ENCODE results near the gene MRFAP1L1.
"Not testable (repeated sequence)": the region's sequence is repeated elsewhere in the genome, so short reads cannot be mapped to it uniquely, and the experiment has no call there.

Gene MRFAP1L1

DNA sequence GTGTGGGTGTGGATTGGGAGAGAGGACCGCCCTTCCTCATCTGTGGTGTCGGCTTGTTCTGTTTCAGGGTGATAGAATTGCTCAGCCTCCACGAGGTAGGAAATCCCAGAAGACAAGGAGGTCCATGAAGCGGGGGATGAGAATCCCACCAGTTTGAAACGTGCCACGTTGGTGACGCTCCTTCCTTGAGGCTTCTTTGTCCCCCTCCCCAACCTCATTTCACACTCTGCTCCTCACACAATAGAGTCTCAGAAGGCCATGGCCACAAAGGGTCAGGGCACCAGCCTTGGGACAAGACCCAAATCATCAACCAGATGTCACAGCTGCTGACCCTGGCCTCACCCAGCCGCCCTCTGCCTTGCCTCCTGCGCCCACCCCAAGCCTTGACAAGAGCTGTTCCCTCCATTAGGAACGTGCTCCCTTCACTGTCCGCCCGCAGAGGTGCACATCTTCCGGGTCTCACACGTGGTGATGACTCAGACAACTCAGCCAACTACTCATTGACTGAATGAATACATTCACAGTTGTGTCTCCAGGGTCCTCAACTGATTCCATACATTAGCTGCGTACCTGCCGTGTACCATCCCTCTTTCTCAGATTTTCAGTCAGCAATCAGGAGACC is 24.6 kb upstream of the MRFAP1L1 start:
- DNase-seq (ENCODE audit: low spot score) = peak; percentile 4

DNA sequence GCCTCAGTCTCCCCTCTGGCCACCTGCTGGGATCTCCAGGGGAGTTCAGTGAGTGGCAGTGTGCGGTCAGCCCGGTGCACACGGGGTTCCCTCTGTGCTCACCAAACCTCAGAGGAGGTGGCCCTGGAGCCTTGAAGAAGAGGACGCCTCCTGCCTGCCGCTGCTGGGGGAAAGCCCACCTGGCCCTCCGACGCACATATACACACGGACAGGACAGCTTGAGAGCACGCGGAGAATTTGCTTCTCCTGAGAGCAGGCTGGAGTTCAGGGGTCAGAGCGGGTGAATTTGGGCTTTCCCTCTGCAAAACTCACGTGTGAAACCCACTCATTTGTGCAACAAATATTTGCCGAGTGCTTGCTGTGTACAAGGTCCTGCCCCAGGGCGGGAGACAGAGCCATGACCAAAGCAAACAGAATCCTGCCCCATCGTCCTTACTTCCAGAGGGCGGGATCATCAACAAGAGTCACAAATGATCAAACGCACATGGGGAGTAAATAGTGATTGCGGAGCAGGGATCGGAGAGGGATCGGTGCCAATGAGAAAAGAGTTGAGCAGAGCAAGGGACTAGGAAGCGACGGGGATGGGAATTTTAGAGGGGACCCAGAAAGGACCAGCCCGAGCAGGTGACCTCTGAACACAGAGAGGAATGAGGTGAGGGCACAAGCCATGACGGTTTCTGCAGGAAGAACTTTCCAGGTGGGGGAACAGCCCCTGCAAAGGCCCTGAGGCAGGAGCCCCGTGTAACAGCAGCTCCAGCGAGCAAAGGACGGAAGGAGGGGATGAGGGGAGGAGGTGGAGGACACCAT is 23.9 kb upstream of the MRFAP1L1 start:
- DNase-seq (ENCODE audit: low spot score) = peak; percentile 5

DNA sequence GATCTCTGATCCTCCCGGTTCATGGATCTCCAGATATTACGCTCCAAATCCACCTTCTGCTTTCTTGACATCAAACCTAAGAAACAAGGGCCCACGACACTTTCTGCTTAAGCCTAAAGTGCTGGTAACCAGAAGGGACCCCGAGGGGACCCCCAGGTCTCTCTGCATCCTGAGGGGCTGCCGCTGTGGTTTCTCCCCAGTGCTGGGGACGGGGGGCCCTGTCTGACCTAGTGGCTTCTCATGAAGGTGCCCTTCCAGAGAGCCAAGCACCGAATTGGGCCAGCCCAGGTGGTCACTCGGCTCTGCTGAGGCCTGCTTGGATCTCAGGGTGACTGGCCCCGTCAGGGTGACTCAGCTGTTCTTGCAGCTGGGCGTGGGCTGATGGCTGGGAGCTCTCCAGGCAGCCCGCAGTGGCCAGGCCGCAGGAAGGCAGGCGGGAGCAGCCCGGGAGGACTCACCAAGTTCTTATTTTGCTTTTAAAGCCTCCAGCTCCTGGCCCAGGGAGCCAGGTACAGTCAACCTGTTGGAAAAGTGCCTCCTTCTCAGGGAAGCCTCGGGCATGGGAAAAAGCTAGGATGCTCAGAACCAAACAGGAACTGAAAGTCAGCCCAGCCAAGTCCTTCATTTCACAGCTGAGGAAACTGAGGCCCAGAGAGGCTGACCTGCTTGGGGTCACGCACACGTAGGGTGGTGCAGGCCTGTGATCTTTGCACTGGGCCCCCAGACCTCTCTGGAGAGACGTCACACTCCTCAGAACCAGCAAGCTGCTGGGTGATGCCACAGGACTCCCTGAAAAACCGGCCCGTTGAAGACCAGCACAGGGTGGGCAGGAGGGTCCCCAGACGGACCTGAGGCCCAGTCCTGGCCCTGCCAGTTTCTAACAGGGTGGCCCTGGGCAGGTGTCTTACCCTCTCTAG is 23.0 kb upstream of the MRFAP1L1 start:
- peak; percentile 61 for DNase-seq (ENCODE audit: low spot score)

DNA sequence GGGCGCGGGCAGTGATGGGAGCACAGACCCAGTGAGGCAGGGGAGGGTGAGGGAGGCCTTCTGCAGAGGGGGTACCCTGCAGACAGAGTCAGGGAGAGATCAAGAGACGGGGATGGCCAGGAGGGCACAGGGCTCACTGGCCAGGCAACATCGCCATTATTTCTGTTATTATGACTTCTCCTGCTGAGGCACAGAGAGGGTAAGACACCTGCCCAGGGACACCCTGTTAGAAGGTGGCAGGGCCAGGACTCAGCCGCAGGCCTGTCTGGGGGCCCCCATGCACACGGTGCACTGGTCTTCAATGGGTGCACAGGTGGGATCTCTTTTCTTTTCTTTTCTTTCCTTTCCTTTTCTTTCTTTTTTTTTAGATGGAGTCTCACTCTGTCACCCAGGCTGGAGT is 22.1 kb upstream of the MRFAP1L1 start:
- DNase-seq (ENCODE audit: low spot score) = no peak

DNA sequence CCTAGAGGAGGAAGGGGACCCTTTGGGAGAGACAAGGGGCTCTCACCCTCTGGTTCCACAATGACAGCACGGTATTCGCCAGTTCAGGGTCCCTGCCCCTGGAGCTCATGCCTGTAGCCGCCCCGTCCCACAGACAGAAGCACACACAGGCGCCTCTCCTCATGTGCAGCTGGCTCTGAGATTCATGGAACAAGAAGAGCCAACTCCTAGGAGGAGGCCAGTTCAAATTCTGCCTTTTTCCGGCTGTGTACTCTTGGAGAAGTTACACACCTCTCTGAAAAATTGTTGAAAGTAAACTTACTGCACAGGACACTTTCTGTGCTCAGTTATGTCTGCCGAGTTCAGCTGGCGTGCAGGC is 21.6 kb upstream of the MRFAP1L1 start:
- no peak for DNase-seq (ENCODE audit: low spot score)

DNA sequence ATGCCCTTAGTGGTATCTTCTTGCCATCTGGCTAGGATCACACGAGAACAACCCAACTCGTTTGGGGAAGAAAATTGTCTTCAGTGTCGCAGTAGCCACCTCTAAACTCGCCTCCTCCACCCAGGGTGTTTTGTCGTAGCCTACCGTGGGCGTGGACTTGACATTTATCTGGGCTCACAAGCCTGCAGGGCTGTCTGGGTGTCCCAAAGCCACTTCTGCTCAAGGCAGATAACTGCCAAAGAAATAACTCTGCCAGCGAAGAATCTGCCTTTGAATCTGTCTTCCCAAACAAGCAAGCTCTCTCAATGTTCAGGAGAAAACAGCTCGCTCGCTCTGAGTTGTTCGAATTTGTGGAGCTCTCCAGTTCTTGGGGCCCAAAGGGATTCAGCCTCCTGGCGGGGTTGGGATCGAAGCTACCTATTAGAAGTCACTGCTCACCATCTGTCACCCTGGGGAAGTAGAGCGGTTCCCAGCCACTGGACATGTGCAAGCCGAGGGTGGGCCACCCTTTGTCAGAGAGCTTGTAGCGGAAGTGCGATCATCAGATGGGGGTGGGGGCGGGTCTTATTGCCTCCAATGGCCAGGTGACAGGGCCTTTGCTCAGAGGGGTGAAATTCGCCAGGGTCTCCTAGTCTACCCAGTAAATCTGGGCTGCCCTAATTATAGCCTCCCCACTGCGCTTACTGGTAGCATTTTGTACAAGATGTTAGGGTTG is 21.1 kb upstream of the MRFAP1L1 start:
- DNase-seq (ENCODE audit: low spot score) = no peak

DNA sequence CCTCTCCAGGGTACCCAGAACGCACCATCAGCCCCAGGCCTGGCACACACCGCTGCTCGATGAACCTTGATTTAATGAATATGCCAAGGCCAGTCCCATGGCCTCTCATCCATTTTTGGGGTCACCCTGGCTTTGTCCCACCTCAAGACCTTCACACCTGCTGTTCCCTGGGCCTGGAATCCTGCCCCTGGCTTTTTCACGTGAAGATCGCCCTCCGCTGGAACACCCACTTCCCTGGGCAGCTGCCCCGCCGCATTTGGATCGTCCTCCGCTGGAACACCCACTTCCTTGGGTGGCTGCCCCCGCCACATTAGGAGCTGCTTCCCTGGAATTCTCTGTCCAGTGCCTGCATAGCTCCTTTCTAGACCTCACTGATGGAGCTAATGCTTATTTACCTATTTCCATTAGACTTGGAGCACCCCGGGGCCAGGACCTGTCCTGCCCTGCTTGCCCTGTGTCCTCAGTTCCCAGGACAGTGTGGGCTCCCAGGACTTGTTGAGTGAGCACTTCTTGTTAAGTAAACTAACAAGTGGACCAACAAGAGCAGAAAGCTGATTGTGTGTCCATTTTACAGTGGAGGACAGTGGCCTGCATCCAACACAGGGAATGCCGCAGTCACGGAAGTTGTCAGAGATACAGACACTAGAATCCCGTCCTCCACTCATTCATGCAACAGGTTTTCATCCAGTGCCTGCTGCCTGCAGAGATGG is 18.8 kb upstream of the MRFAP1L1 start:
- no peak for DNase-seq (ENCODE audit: low spot score)

DNA sequence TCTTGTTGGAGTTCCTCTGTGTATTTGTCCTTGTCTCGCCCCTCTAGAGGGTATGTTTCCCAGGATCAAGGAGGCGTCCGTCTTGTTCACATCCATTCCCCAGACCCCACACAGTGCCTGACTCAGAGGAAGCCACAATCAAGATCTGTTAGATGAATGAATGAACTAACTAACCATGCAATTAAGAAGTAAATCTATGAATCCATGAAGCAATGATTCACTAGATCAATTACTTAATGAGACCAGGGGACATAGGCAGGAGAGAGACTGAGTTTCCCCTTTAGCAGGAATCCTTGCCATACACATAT is 18.2 kb upstream of the MRFAP1L1 start:
- DNase-seq (ENCODE audit: low spot score) = no peak

DNA sequence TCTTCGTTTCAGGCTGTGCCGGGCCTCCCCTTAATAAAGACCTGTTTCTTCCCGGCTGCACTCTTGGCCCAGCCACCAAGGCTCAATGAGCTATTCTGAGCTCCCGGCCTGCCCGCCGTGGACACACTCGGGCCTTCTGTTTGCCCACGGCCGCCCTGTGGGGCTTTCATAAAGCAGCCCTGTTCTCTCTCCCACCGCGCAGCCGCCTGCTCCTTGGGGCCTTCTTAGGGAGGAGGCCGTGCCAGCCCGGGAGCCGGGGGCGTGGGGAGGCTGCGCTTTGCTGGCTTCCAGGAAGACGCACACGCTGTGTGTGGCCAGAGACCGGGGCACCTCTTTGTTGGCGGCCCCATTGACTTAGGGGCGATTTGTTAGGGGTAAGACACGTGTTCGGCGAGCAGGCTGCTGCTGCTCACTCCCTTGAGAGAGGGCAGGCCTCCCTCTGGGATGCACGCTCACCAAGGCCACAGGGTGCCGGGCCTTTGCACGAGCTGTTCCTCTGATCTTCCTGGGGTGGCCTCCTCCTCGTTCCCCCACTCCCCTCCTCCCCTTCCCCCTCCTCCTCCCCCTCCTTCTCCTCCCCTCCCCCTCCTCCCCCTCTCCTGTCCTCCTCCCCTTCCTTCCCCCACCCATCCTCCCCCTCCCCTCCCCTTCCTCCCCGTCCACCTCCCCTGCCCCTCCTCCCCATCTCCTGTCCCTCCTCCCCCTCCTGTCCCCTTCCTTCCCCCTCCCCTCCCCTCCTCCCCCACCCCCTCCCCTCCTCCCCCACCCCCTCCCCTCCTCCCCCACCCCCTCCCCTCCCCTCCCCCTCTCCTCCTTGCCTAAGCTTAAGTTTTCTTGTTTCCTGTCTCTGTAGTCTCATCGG is 17.6 kb upstream of the MRFAP1L1 start:
- DNase-seq (ENCODE audit: low spot score) = peak; percentile 51

DNA sequence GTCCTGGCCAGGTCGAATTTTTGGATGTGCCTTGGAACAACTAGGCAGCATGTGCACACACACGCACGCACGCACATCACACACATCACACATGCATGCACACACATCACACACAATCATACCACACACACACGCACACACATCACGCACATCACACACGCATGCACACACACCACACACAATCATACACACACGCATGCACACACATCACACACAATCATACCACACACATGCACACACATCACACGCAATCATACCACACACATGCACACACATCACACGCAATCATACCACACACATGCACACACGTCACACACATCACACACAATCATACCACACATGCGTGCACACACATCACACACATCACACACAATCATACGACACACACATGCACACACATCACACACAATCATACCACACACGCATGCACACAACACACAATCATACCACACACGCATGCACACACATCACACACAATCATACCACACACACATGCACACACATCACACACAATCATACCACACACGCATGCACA is 15.8 kb upstream of the MRFAP1L1 start:
- DNase-seq (ENCODE audit: low spot score) = not testable (repeated sequence)

DNA sequence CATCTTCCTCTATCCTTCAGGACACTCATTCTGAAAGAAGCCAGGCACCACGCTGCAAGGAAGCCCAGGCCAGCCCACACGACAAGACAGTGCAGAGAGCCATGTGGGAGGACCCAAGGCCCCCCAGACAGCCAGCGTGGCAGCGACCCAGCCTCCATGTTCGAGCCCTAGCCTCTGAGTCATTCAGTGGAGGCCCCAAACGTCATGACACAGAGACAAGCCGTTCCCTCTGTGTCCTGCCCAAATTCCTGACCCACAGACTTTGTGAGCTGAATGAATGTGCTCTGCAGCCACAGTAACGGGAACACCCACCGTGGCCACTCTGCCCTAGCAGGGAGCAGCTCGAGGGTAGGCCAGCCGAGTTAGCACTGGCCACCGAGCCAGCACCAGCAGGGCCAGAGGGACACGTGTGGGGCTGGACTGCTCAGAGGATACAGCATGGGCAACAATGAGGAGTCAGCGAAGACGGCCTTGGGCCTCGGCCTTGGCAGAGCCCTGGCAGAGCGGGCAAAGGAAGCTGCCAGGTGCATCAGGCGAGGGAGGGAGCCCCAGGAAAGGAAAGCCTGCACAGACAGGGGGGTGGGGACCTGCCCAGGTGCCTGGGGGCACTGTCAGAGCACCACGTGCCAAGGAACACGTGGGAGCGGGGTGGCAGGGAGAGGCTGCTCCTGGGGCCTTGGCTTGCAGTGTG is 14.9 kb upstream of the MRFAP1L1 start:
- DNase-seq (ENCODE audit: low spot score) = no peak

DNA sequence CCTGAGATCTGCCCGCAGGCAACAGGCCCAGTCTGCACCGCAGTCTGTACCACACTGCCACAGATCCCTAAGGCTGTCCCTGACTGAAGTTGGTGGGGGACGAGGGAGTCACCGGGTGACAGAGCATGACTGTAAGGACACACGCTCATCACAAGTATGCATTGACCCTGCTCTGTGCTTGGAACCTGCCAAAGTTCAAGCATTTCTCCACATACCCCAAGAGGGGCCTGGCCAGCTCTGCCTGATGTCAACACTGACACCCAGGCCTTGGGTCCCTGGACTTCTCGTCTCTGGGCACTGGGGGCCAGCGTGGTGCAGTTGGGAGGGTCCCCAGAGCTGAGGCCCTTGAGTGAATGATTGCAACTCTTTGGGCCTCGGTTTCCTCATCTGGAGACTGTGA is 14.2 kb upstream of the MRFAP1L1 start:
- no peak for DNase-seq (ENCODE audit: low spot score)

DNA sequence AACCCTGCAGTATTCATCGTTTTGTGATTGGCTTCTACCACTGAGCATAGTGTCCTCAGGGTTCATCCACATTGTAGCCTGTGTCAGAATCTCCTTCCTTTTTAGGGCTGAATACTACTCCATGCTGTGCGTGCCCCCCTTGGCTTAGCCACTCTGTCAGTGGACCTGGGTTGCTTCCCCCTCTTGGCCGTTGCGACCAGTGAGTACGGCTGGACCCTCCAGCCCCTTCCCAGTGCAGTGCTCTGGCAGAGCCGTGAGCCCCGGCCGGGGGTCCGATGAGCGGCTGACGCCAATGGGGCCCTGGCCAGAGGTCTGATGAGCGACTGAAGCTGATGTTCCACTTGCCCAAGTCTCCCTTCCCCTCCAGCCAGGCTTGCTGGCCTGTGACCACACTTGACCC is 13.2 kb upstream of the MRFAP1L1 start:
- DNase-seq (ENCODE audit: low spot score) = no peak

DNA sequence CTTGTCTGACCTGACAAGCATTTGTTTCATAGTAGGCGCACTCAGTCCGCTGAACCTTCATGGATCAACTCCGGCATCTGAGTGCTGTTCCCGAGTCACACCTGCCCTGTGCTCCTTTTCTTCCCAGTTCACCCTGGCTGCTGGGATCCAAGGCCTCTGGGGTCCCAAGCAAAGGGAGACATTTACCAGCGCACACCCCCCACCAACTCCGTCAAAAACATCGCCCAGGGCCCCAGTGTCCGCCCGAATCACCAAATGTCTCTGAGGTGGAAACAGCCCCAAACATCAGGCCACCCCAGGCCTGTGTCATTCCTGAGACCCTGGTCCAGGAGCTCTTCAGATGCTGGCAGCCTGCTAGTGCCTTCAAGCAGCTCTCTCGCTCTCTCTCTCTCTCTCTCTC is 11.5 kb upstream of the MRFAP1L1 start:
- no peak for DNase-seq (ENCODE audit: low spot score)

DNA sequence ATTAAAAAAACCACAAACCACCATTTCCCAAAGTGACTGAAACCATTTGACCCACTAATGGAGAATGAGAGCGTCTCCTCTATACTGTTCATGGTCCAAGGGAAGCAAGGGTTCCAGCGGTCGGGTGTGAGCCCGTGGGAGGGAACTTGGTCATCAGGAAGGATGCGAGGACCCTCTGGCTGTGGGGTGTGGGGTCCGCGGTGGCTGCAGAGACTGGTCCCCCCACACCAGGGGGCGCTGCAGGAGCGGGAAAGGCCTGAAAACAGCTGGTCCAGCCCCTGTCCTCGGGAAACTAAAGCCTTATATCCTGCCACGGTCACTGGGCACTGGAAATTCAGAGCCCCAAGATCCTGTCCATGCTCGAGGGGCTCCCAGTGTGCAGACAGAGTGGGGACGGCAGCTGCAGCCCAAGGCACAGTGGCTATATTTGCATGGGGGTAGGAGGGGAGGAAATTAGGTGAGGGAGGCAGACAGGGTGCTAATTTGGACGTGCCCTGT is 10.6 kb upstream of the MRFAP1L1 start:
- DNase-seq (ENCODE audit: low spot score) = peak; percentile 95

DNA sequence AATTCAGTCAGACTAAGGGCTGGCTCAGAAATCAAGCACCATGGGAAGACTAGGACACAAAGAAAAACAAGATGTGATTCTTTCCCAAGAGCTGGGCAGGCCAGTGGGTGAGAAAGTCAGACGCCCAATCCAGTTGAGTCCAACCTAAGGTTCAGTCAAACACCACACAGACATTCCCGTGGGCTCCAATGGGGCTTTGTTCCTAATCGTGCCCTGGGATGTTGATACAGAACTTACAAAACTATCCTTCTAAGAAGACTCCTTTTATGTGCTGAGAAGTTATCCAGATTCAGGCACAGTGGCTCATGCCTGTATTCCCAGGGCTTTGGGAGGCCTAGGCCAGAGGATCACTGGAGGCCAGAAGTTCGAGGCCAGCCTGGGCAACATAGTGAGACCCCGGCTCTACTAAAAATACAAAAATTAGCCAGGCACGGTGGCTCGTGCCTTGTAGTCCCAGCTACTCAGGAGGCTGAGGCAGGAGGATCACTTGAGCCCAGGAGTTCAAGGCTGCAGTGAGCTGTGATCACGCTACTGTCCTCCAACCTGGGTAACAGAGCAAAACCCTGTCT is 10.0 kb upstream of the MRFAP1L1 start:
- no peak for DNase-seq (ENCODE audit: low spot score)

DNA sequence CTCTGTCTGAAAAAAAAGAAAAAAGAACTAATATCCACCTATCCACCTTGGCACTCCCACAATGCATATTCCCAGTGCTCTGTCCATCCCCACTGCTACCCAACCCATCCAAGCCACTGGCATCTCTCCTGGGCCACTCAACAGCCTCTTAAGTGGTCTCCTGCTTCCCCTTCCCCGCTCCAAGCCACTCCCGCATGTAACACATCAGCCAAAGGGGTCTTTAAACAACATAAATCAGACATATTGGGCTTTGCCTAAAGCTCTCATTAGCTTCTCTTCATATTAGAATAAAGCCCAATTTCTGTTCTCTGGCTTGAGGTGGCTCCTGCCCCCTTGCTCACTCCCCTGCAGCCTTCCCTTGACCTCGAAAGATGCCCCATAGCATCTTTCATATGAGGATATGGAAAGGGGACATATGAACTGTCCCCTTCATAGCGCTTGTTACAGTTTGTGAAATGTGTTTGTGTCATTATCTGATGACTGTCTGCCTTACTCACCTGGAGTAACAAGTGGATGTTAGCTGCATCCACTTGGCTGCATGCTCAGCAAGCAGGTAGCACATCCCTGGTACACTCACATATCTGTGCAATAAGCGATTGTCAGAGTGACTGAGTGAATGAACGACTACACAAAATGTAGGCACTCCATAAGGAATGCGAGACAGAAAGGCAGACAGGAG is 9.4 kb upstream of the MRFAP1L1 start:
- DNase-seq (ENCODE audit: low spot score) = no peak

DNA sequence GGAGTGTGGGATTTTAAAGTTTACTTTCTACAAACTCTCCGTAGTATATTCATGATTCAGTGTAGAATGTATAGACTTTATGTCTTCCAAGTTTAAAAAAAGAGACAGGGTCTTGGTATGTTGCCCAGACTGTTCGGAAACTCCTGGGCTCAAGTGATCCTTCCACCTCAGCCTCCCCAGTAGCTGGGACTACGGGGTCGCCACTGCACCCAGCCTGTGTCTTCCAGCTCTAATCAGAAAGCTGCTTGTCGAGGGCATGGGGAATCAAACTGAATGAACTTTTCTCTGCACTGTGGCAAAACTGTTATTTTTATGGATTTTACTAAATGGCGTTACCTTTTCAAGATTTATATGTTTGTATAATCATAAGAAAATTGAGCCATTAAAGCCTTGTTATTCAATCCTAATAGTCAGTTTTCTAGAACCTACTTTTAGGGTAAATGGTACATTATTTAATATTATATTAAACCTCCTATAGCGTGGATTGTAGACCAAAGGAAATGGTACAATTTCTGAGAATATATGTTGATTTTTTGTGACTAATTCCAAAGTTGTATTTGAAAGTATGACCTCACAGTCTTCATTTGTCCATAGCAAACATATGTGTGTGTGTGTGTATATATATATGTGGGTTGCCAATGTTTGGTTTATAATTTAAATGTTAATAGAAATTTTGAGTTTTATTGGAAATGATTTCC is 7.4 kb upstream of the MRFAP1L1 start:
- no peak for DNase-seq (ENCODE audit: low spot score)
